ENCODE measurements around the gene VMAC.

GRCh38 chr19:5916181-5916708, 11.6 kb downstream of the VMAC start:
- TF ChIP-seq EZH2 (IDR thresholded peaks at IDR 0.05) (no peak), POLR2AphosphoS5 (IDR thresholded peaks at IDR 0.05; ENCODE audit: borderline replicate concordance, low read depth, low read length) (no peak)
